GM21390 (cell line): ENCODE measurements around the gene FAF1.
"Not testable (repeated sequence)": the region's sequence is repeated elsewhere in the genome, so short reads cannot be mapped to it uniquely, and the experiment has no call there.

Source experiments
- ATAC-seq: cut with Tn5 transposase; IDR thresholded peaks from one replicate; pipeline ENCODE4 v1.9.1; 2021; ENCODE audit not compliant: unreplicated experiment

The FAF1 gene

GRCh38 chr1:50959913-50960844 is at the start of gene FAF1:
FAF1 (minus strand) TSS chr1:50960267; CDS start chr1:50959811, 456 bp downstream.
- ATAC-seq, result peak; percentile 89

- no peak for ATAC-seq
These were observed 49.3 kb upstream of the FAF1 start for GRCh38 chr1:51009381-51009780.

GRCh38 chr1:51005549-51005948 is 45.5 kb upstream of the FAF1 start:
- not testable (repeated sequence) for ATAC-seq

DNA sequence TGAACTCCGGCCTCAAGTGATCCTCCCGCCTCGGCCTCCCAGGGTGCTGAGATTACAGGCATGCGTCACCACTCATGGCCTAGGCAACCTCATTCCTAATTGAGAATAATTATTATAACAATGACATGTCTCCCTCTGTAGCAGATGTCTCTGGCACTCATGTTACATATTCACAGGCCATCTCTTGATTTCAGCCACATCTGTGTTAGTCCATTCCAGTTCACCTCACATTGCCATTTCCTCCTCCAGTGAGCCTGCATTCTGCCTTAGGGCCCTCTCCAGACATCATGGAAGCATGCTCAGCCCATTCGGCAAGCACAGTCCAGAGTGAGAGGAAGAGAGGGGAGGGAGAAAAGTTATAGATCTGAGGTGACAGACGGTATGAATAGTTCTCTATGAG is 42.4 kb upstream of the FAF1 start:
- no peak for ATAC-seq

- peak; percentile 49 for ATAC-seq
These were observed 40.6 kb upstream of the FAF1 start for GRCh38 chr1:51000651-51001050.

DNA sequence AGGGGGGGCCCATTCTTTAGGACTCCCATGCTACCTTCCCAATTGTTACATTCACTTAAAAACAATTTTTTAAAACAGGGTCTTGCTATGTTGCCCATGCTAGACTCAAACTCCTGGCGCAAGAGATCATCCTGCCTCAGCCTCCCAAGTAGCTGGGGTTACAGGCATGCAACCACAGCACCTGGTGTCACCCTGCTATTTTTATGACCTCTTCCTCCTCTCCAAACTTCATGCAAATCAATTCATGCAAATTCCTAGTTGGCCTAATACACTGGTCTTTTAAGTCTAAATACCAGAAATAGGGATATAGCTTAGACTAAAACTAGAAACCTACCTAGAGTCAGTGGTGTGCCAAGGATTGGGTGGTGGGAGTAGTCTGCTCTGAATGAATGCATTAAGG is 40.1 kb upstream of the FAF1 start:
- peak; percentile 86 for ATAC-seq

GRCh38 chr1:50999375-50999774 is 39.3 kb upstream of the FAF1 start:
- ATAC-seq, result not testable (repeated sequence)

DNA sequence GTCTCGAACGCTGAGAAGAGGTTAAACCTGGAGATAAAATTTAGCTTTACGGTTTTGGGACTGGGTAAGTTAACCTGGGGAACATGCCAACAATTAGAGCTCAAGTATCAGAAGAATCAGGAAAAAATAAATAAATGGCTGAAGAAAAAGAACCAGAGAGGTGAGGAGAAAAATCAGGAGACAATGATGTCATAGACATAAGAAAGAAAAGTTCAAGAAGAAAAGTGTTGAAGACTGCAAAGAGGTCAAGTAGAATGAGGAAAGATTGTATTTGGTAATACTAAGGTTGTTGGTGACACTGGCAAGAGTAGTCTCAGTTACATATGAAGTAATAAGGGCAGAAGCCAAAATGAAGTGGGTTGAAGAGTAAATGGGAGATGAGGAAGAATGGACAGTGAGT is 36.0 kb upstream of the FAF1 start:
- ATAC-seq, result no peak

GRCh38 chr1:50995651-50996050 is 35.6 kb upstream of the FAF1 start:
- ATAC-seq, result no peak

GRCh38 chr1:50994997-50995396 is 34.9 kb upstream of the FAF1 start:
- no peak for ATAC-seq

GRCh38 chr1:50993645-50994044 is 33.6 kb upstream of the FAF1 start:
- no peak for ATAC-seq

- ATAC-seq, result no peak
These were observed 32.7 kb upstream of the FAF1 start for GRCh38 chr1:50992532-50993318.

DNA sequence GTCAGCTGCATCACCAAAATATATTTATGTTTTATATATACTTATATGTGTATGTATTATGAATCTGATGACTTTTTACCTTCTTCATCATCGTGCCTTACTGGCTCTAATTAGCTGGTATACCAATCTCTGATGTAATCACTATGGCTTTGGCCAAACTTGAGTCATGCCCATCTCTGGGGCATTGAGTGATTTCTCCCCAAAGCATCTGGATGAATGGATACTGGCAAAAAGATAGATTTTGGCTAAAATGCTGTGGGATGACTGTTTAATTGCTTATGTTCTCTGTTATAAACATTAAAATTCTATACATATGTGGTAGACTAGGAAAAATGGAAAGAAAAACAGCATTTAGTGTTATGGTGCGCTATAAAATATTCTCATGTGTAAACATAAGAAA is 29.6 kb upstream of the FAF1 start:
- ATAC-seq, result no peak

DNA sequence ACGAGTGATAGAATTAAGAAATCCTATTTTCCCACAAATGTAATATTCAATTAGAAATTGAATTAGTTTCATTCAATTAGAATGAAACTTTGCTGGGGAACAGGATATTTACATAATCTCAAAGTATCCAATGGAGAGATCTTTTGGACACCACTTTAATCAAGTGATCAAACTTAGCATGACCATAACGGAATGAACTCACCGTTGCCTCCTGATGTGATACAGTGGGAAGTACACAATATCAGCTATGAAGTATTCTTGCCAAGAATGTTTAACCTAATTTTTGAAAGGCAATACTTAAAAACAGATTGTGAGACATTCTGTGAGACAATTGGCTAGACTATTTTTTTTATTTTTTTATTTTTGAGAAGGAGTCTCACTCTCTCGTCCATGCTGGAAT is 26.6 kb upstream of the FAF1 start:
- ATAC-seq, result no peak

GRCh38 chr1:50985094-50985493 is 25.0 kb upstream of the FAF1 start:
- no peak for ATAC-seq

DNA sequence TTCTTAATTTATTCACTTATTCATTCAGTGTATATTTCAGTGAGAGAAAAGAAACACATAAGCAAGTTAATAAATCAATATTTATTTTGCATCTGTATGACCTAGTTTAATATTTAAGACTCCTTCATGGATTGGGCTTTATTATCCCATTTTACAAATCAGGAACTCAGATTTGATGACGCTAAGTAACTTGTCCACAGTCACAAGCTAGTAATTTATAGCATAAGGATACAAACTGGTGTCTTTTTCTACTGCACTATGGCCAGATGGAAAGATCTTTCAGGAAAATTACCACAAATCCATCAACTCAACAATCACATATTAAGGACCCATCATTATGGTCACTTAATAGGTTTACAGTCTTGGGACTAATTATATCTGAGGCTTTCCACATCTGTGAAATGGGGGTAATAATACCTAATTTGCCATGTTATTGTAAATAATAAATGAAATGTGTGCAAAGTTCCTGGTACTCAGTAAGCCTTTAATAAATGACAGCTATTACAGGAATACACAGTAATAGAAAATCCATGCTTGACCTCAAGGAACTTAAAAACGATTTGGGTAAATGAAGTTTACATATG is 23.2 kb upstream of the FAF1 start:
- no peak for ATAC-seq

GRCh38 chr1:50982611-50983010 is 22.5 kb upstream of the FAF1 start:
- no peak for ATAC-seq

GRCh38 chr1:50981741-50982140 is 21.7 kb upstream of the FAF1 start:
- ATAC-seq, result no peak

- no peak for ATAC-seq
These were observed 20.4 kb upstream of the FAF1 start for GRCh38 chr1:50980505-50980904.

DNA sequence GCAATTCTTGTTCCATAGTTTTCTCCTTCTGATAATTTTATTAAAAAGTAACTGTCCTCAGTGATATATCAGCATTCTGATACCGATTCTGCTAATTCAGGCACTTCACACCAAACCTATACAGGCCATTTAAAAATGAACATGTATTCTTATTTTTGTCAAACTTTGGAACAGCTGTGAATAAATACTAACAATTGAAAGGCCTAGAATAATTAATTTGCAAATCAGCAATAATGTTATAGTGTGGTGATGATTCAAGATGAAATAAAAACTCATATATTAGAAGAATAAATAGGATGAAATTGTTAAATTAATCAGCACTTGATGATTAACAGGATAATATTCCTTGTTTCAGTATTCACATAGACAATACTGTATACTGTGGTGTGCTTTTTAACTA is 19.9 kb upstream of the FAF1 start:
- no peak for ATAC-seq

GRCh38 chr1:50978852-50979781 is 19.1 kb upstream of the FAF1 start:
- ATAC-seq, result no peak
